ENCODE measurements around the gene TNNT2. TPM values are rescaled to one million over a fixed set of nuclear protein-coding genes. Genes with fewer than 3 reads are reported as not detected.
A peak's percentile ranks its signal among the peaks of the same experiment; 100 is the strongest.

The TNNT2 gene
- total RNA-seq, 1 experiment from 2014 or later = 0.37 TPM

GRCh38 chr1:201419746-201420607 is 42.5 kb upstream of the TNNT2 start:
- Histone ChIP-seq H3K36me3 (ENCODE audit: insufficient read depth, low read length) (peaks cover 51% of the 10 kb centered on the region), H3K79me2 (ENCODE audit: low read length) (peaks cover 40% of the 10 kb centered on the region), H3K9ac (ENCODE audit: low read length) (peak overlapping the region; percentile 84), H3K27me3 (ENCODE audit: low read length) (no peaks in the 10 kb centered on the region), H3K4me1 (ENCODE audit: low read length) (peaks cover 99% of the 10 kb centered on the region), H3K27ac (ENCODE audit: low read length) (peak overlapping the region; percentile 99), H2AFZ (ENCODE audit: low read length) (no peak overlapping the region), H3K9me3 (ENCODE audit: low read length) (no peaks in the 10 kb centered on the region), H4K20me1 (ENCODE audit: insufficient read depth, low read depth, low read length) (peaks cover 48% of the 10 kb centered on the region; the same call in 1 of the 2 replicates), H3K4me2 (ENCODE audit: low read depth, low read length, poor library complexity, severe bottlenecking) (peak overlapping the region; percentile 76), H3K9me2 (replicated peaks; ENCODE audit: insufficient read depth, low read length) (no peaks in the 10 kb centered on the region), H3K4me3 (ENCODE audit: low read length) (peak overlapping the region; percentile 72)
- no peak for DNase-seq

- H4K20me1 ChIP-seq (ENCODE audit: insufficient read depth, low read depth, low read length) = peaks cover 56% of the 10 kb centered on the region; the same call in 1 of the 2 replicates
- H3K27ac ChIP-seq (ENCODE audit: low read length) = peak overlapping the region; percentile 99
- DNase-seq = no peak
Observed at GRCh38 chr1:201419256-201419655, 41.8 kb upstream of the TNNT2 start.

DNA sequence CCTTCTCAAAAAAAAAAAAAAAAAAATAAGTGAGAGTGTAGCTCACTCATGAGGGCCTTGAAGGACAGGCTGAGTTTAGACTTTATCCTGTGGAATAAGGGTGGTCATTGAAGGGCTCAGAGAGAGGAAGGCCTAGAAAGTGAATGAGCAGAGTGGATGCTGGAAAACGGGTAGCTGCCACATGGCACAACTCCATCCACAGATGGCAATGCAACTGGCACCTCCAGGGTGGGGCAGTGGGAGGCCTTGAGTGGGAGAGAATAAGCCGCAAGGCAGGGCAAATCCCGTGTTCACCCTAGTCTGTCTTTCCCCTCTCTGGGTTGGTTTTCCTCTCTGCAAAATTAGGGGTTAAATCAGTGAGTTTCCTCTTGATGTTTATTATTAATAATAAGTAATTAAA is 41.0 kb upstream of the TNNT2 start:
- H3K79me2 ChIP-seq (ENCODE audit: low read length) = peaks cover 40% of the 10 kb centered on the region
- H3K4me1 ChIP-seq (ENCODE audit: low read length) = peaks cover 99% of the 10 kb centered on the region
- H3K4me3 ChIP-seq (ENCODE audit: low read length) = peak overlapping the region; percentile 52; the same call in 1 of the 2 replicates
- no peaks in the 10 kb centered on the region for H3K27me3 ChIP-seq (ENCODE audit: low read length)
- H3K9me2 ChIP-seq (replicated peaks; ENCODE audit: insufficient read depth, low read length) = no peaks in the 10 kb centered on the region
- peaks cover 54% of the 10 kb centered on the region for H3K36me3 ChIP-seq (ENCODE audit: insufficient read depth, low read length)
- H3K9ac ChIP-seq (ENCODE audit: low read length) = peak overlapping the region; percentile 59
- peaks cover 59% of the 10 kb centered on the region; the same call in 1 of the 2 replicates for H4K20me1 ChIP-seq (ENCODE audit: insufficient read depth, low read depth, low read length)
- H2AFZ ChIP-seq (ENCODE audit: low read length) = no peak overlapping the region
- H3K4me2 ChIP-seq (ENCODE audit: low read depth, low read length, poor library complexity, severe bottlenecking) = peak overlapping the region; percentile 76
- peak overlapping the region; percentile 99 for H3K27ac ChIP-seq (ENCODE audit: low read length)
- H3K9me3 ChIP-seq (ENCODE audit: low read length) = no peaks in the 10 kb centered on the region
- no peak for DNase-seq

More at GRCh38 chr1:201419256-201419655, 41.8 kb upstream of the TNNT2 start:
- Histone ChIP-seq H3K79me2 (ENCODE audit: low read length) (peaks cover 40% of the 10 kb centered on the region), H2AFZ (ENCODE audit: low read length) (no peak overlapping the region), H3K9me3 (ENCODE audit: low read length) (no peaks in the 10 kb centered on the region), H3K4me2 (ENCODE audit: low read depth, low read length, poor library complexity, severe bottlenecking) (peak overlapping the region; percentile 76), H3K4me1 (ENCODE audit: low read length) (peaks cover 99% of the 10 kb centered on the region), H3K9ac (ENCODE audit: low read length) (peak overlapping the region; percentile 84), H3K27me3 (ENCODE audit: low read length) (no peaks in the 10 kb centered on the region), H3K36me3 (ENCODE audit: insufficient read depth, low read length) (peaks cover 54% of the 10 kb centered on the region), H3K9me2 (replicated peaks; ENCODE audit: insufficient read depth, low read length) (no peaks in the 10 kb centered on the region), H3K4me3 (ENCODE audit: low read length) (peak overlapping the region; percentile 72)

- DNase-seq = no peak
- Histone ChIP-seq H3K4me1 (ENCODE audit: low read length) (peaks cover 98% of the 10 kb centered on the region), H3K9me3 (ENCODE audit: low read length) (no peaks in the 10 kb centered on the region), H3K9me2 (replicated peaks; ENCODE audit: insufficient read depth, low read length) (no peaks in the 10 kb centered on the region), H3K27me3 (ENCODE audit: low read length) (no peaks in the 10 kb centered on the region), H3K36me3 (ENCODE audit: insufficient read depth, low read length) (peaks cover 74% of the 10 kb centered on the region), H3K27ac (ENCODE audit: low read length) (peak overlapping the region; percentile 99; the same call in 1 of the 2 replicates), H3K79me2 (ENCODE audit: low read length) (peaks cover 16% of the 10 kb centered on the region), H3K4me2 (ENCODE audit: low read depth, low read length, poor library complexity, severe bottlenecking) (peak overlapping the region; percentile 76), H3K4me3 (ENCODE audit: low read length) (no peak overlapping the region; the same call in 1 of the 2 replicates), H4K20me1 (ENCODE audit: insufficient read depth, low read depth, low read length) (peaks cover 79% of the 10 kb centered on the region; the same call in 1 of the 2 replicates), H2AFZ (ENCODE audit: low read length) (no peak overlapping the region), H3K9ac (ENCODE audit: low read length) (no peak overlapping the region)
Observed at GRCh38 chr1:201414051-201414738, 36.7 kb upstream of the TNNT2 start.

DNA sequence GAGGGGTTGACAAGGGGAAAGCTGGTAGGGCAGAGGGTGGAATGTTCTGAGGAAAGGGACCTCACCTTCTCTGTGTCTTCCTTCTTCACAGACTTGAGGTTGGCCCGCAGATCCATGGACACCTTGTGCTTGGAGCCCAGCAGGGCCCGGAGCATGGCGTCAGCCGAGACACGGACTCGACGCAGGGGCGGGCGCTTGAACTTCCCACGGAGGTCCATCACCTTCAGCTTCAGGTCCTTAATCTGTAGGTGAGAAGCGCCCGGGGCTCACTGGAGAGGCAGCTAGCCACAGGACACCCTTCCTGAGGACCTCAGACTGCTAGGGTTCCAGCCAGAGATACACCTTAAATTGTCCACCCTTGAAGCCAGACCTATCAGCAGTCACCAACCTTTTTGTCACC is 33.8 kb upstream of the TNNT2 start:
- Histone ChIP-seq H3K79me2 (ENCODE audit: low read length) (no peaks in the 10 kb centered on the region), H3K4me2 (ENCODE audit: low read depth, low read length, poor library complexity, severe bottlenecking) (no peak overlapping the region), H3K36me3 (ENCODE audit: insufficient read depth, low read length) (peaks cover 81% of the 10 kb centered on the region), H4K20me1 (ENCODE audit: insufficient read depth, low read depth, low read length) (peaks cover 77% of the 10 kb centered on the region), H2AFZ (ENCODE audit: low read length) (no peak overlapping the region), H3K27ac (ENCODE audit: low read length) (peak overlapping the region; percentile 22; the same call in 1 of the 2 replicates), H3K4me3 (ENCODE audit: low read length) (no peak overlapping the region), H3K9ac (ENCODE audit: low read length) (peak overlapping the region; percentile 8; the same call in 1 of the 2 replicates), H3K9me3 (ENCODE audit: low read length) (no peaks in the 10 kb centered on the region), H3K9me2 (replicated peaks; ENCODE audit: insufficient read depth, low read length) (no peaks in the 10 kb centered on the region), H3K4me1 (ENCODE audit: low read length) (peaks cover 97% of the 10 kb centered on the region), H3K27me3 (ENCODE audit: low read length) (no peaks in the 10 kb centered on the region)
- DNase-seq = no peak

- Histone ChIP-seq H3K36me3 (ENCODE audit: insufficient read depth, low read length) (peaks cover 72% of the 10 kb centered on the region), H3K79me2 (ENCODE audit: low read length) (no peaks in the 10 kb centered on the region)
Observed at GRCh38 chr1:201409440-201409839, 32.0 kb upstream of the TNNT2 start.

DNA sequence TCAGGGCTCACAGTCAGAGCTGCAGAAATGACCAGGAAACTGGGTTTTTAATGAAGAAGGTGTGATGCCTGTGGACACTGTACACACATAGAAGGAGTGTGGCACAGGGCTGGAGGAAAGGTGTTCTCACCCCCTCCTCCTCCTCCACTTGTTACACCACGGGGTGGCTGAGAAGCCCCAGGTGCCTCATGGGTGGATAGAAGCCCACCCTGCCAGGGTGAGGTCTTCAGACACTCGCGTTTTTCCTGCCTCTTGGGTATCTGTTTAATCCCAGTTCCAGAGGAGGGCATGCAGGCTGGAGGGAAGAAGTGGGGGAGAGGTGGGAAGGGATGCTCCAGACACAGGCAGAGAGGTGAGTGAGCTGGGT is 31.3 kb upstream of the TNNT2 start:
- Histone ChIP-seq H3K9me2 (replicated peaks; ENCODE audit: insufficient read depth, low read length) (no peaks in the 10 kb centered on the region), H3K4me3 (ENCODE audit: low read length) (no peak overlapping the region), H3K36me3 (ENCODE audit: insufficient read depth, low read length) (peaks cover 72% of the 10 kb centered on the region), H4K20me1 (ENCODE audit: insufficient read depth, low read depth, low read length) (peaks cover 62% of the 10 kb centered on the region), H3K9ac (ENCODE audit: low read length) (no peak overlapping the region), H3K27me3 (ENCODE audit: low read length) (no peaks in the 10 kb centered on the region), H3K27ac (ENCODE audit: low read length) (peak overlapping the region; percentile 32; the same call in 1 of the 2 replicates), H3K9me3 (ENCODE audit: low read length) (no peaks in the 10 kb centered on the region), H3K4me2 (ENCODE audit: low read depth, low read length, poor library complexity, severe bottlenecking) (peak overlapping the region; percentile 4), H3K79me2 (ENCODE audit: low read length) (no peaks in the 10 kb centered on the region), H3K4me1 (ENCODE audit: low read length) (peaks cover 97% of the 10 kb centered on the region), H2AFZ (ENCODE audit: low read length) (no peak overlapping the region)
- no peak for DNase-seq

More at GRCh38 chr1:201409440-201409839, 32.0 kb upstream of the TNNT2 start:
- Histone ChIP-seq H3K9me3 (ENCODE audit: low read length) (no peaks in the 10 kb centered on the region), H4K20me1 (ENCODE audit: insufficient read depth, low read depth, low read length) (peaks cover 68% of the 10 kb centered on the region), H3K27me3 (ENCODE audit: low read length) (no peaks in the 10 kb centered on the region), H3K4me3 (ENCODE audit: low read length) (no peak overlapping the region), H2AFZ (ENCODE audit: low read length) (no peak overlapping the region), H3K9ac (ENCODE audit: low read length) (no peak overlapping the region), H3K4me1 (ENCODE audit: low read length) (peaks cover 97% of the 10 kb centered on the region), H3K27ac (ENCODE audit: low read length) (peak overlapping the region; percentile 42; the same call in 1 of the 2 replicates), H3K9me2 (replicated peaks; ENCODE audit: insufficient read depth, low read length) (no peaks in the 10 kb centered on the region), H3K4me2 (ENCODE audit: low read depth, low read length, poor library complexity, severe bottlenecking) (no peak overlapping the region)
- no peak for DNase-seq
